Spleen (tissue), 11 donors: ENCODE results near the gene GMCL1. TPM values are rescaled to one million over a fixed set of nuclear protein-coding genes. Genes with fewer than 3 reads are reported as not detected.

Experiments used
- DNase-seq: peaks from one replicate; pipeline ENCODE4 v3.0.0-alpha.2; 2020
- H3K27ac ChIP-seq, 8 donors: fragments of 200-600 bp; sonication (generic) in 7 of 8; 1 replicate in 4 of 8; 2 replicates in 4 of 8; pipeline versions ENCODE4 v1.5.0 to v1.8.0; 2016 to 2021; ENCODE audit warnings: inconsistent platforms in 4 of 8, mild to moderate bottlenecking in 4 of 8, moderate library complexity in 1 of 8
- H3K27me3 ChIP-seq, 7 donors: fragments of 200-600 bp; sonication (generic) in 6 of 7; replicated peaks in 1 of 7; 1 replicate in 4 of 7; 2 replicates in 3 of 7; pipeline versions ENCODE4 v1.5.0 to v1.8.0; 2016 to 2021; ENCODE audit warnings: inconsistent platforms in 3 of 7, mild to moderate bottlenecking in 1 of 7
- H3K36me3 ChIP-seq, 6 donors: fragments of 200-600 bp; sonication (generic) in 5 of 6; 1 replicate in 4 of 6; 2 replicates in 2 of 6; pipeline versions ENCODE4 v1.5.0 to v1.8.0; 2016 to 2021; ENCODE audit warnings: inconsistent platforms in 2 of 6
- H3K4me1 ChIP-seq, 6 donors: fragments of 200-600 bp; sonication (generic) in 5 of 6; 1 replicate in 3 of 6; 2 replicates in 3 of 6; pipeline versions ENCODE4 v1.5.0 to v1.8.0; 2016 to 2021; ENCODE audit warnings: inconsistent platforms in 3 of 6
- H3K4me3 ChIP-seq, 8 donors: fragments of 200-600 bp; sonication (generic) in 7 of 8; 1 replicate in 4 of 8; 2 replicates in 4 of 8; pipeline versions ENCODE4 v1.5.0 to v1.8.0; 2016 to 2021; ENCODE audit warnings: inconsistent platforms in 4 of 8, mild to moderate bottlenecking in 4 of 8, moderate library complexity in 2 of 8
- H3K9me3 ChIP-seq, 8 donors: fragments of 200-600 bp; sonication (generic) in 7 of 8; 1 replicate in 4 of 8; 2 replicates in 4 of 8; pipeline versions ENCODE4 v1.5.0 to v1.8.0; 2016 to 2021; ENCODE audit warnings: inconsistent platforms in 4 of 8
- POLR2A ChIP-seq, 3 donors: fragments of 450-650 bp; IDR thresholded peaks; one replicate each; pipeline ENCODE4 v1.5.1; 2017; ENCODE audit warnings: antibody characterized with exemption in 3 of 3, mild to moderate bottlenecking in 1 of 3
- POLR2AphosphoS5 ChIP-seq, 3 donors: sonication (generic); formaldehyde crosslinking; IDR thresholded peaks; one replicate each; pipeline ENCODE4 v1.5.1; 2017; ENCODE audit warnings: antibody characterized with exemption in 3 of 3
- WGBS, 5 donors: extraction: QIAGEN DNeasy Blood & Tissue Kit in 3 of 5; methylation state at CpG; one replicate each; pipeline versions ENCODE4 v1.1.5 to v1.1.7; 2013 to 2018; 5-methylcytosine and 5-hydroxymethylcytosine counted together
- intact Hi-C: fragments of 100-400 bp; cut with DNase I; formaldehyde crosslinking; loops from one replicate; pipeline ENCODE4 v1.15.0; 2023; ENCODE audit warnings: low total_unique reads
- polyA plus RNA-seq, 3 donors: library from polyadenylated mRNA; stranded (reverse); fragments of 200-250 nt; gene quantifications; one replicate each; pipeline ENCODE4 v1.2.1, GENCODE V29; 2013
- total RNA-seq, 7 donors: library from RNA; depleted of rRNA in 3 of 7; stranded (reverse); fragments of >200 nt in 3 of 7; fragmentation: NEBNext Ultra II Directional in 4 of 7; extraction: Animal tissue kit (Norgen Biotek cat#: 25700) in 4 of 7; gene quantifications; one replicate each; pipeline versions ENCODE4 v1.1.0 to v1.2.1, GENCODE V29; 2016 to 2021
- TF ChIP-seq, protein P1 (sequence below), 11 experiments: fragments of 200-600 bp in 7 of 11; fragments of 450-650 bp in 4 of 11; sonication (generic) in 4 of 11; IDR thresholded peaks in 8 of 11; conservative IDR thresholded peaks in 3 of 11; 1 replicate in 7 of 11; 2 replicates in 4 of 11; pipeline versions ENCODE4 v1.4.0 to v1.8.0; 2016 to 2021; ENCODE audit warnings: antibody characterized with exemption in 11 of 11, inconsistent platforms in 4 of 11, mild to moderate bottlenecking in 1 of 11
- donor health status: healthy with polysubstance abuse.
- donor health status: DM: no; HTN: no; CAD: no; lungs with moderate emphysema.
- donor health status: DM: no; HTN: no; CAD: no.
- donor health status: Bipolar disorder and iron deficiency.
- donor health status: healthy.
- donor health status: DM: no; HTN: no; CAD: no.
- donor health status: DM: yes; HTN: yes; CAD: no.

GMCL1 gene
- total and polyA plus RNA-seq, 10 donors, result 5.3 to 24.1 (median 15.9) TPM

DNA sequence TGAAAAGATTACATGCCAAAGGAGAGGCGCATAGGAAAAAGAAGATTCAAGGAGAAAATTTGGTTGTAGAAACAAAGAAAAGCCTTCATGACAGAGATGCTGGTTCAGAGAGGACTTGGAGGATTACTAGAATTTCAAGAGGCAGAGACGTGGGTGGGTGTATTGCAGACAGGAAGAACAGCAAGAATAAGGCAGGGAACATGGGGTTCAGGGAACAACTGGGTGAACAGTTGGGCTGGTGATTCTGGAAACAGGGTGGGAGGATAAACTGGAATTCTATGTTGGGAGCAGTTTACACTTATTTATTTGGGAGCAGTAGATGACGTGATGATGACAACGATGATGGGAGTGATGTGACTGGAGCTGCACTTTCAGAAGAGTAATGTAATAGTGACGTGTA lies 18.4 kb upstream of the GMCL1 start:
- Histone ChIP-seq H3K27me3 (no peaks in the 10 kb centered on the region), H3K4me3 (no peak overlapping the region), H3K9me3 (no peaks in the 10 kb centered on the region), H3K27ac (no peak overlapping the region), H3K36me3 (peaks cover 0 to 85% (median 30%) of the 10 kb centered on the region in 6 donors), H3K4me1 (no peaks in the 10 kb centered on the region)
- intact Hi-C loops, result loop anchor here (10.0 kb wide), 1 partner anchor 256 kb away; no protein-coding TSS in a partner anchor
- no peak for DNase-seq
- 87 to 96% (median 90%) methylated on average over 5 of the region's 5 CpGs for WGBS, 5 donors
- no peak for TF ChIP-seq POLR2A (IDR thresholded peaks at IDR 0.05)
- no peak for TF ChIP-seq POLR2AphosphoS5 (IDR thresholded peaks at IDR 0.05)
- TF ChIP-seq, protein P1, sequence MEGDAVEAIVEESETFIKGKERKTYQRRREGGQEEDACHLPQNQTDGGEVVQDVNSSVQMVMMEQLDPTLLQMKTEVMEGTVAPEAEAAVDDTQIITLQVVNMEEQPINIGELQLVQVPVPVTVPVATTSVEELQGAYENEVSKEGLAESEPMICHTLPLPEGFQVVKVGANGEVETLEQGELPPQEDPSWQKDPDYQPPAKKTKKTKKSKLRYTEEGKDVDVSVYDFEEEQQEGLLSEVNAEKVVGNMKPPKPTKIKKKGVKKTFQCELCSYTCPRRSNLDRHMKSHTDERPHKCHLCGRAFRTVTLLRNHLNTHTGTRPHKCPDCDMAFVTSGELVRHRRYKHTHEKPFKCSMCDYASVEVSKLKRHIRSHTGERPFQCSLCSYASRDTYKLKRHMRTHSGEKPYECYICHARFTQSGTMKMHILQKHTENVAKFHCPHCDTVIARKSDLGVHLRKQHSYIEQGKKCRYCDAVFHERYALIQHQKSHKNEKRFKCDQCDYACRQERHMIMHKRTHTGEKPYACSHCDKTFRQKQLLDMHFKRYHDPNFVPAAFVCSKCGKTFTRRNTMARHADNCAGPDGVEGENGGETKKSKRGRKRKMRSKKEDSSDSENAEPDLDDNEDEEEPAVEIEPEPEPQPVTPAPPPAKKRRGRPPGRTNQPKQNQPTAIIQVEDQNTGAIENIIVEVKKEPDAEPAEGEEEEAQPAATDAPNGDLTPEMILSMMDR (IDR thresholded peaks at IDR 0.05 in 8 of 11, conservative IDR thresholded peaks at IDR 0.05 in 3 of 11), result no peak

DNA sequence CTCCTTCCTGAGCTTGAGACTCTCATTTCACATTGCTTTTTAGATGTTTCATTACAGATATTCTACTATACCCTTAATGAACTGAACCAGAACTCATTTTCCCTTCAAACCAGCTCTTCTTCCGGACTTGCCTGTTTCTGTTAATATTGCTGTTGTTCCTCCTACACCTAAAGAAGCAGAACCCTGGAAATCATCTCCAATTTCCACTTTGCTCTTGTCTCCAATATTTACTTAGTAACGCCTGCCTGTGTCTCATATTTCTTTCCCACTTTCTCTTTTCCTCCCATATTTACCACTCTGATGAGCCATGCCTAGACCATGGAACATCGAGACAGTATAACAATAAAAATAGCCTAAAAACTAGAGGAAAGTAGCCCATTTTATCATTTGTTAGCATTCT lies 17.9 kb upstream of the GMCL1 start:
- no peak for DNase-seq
- H3K27me3 ChIP-seq, result no peaks in the 10 kb centered on the region
- no peak overlapping the region for H3K4me3 ChIP-seq
- intact Hi-C loops, result loop anchor here (10.0 kb wide), 1 partner anchor 257 kb away; no protein-coding TSS in a partner anchor
- no peaks in the 10 kb centered on the region for H3K9me3 ChIP-seq
- H3K27ac ChIP-seq, result no peak overlapping the region
- TF ChIP-seq POLR2AphosphoS5 (IDR thresholded peaks at IDR 0.05) (no peak), POLR2A (IDR thresholded peaks at IDR 0.05) (no peak)
- TF ChIP-seq, protein P1 (IDR thresholded peaks at IDR 0.05 in 8 of 11, conservative IDR thresholded peaks at IDR 0.05 in 3 of 11), result no peak
- peaks cover 0 to 79% (median 30%) of the 10 kb centered on the region in 6 donors for H3K36me3 ChIP-seq
- H3K4me1 ChIP-seq, result peaks cover 0 to 5% (median under 1%) of the 10 kb centered on the region in 6 donors
- 88 to 97% (median 93%) methylated on average over 3 of the region's 3 CpGs for WGBS, 5 donors

DNA sequence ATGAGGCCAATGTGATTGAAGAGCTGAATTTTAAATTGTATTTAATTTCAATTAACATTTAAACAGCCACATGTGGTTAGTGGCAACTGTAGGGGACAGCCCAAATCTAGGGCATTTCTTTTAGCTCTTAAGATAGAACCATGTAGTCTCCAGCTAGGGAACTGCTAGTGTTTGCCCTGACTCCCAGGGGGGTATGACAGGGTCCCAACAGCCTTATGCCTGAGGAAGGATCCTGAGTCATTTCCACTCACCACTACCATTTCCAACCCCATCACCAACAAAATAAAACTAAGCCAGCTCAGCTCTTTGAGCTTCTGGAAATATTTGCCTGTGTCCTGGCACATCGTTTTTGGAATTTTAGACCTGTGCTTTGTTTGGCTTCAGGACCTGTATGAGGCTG lies 13.7 kb upstream of the GMCL1 start:
- intact Hi-C loops, result loop anchor here (5.0 to 10.0 kb wide), 2 partner anchors 93 to 261 kb away; no protein-coding TSS in a partner anchor
- DNase-seq, result no peak
- TF ChIP-seq POLR2A (IDR thresholded peaks at IDR 0.05), result no peak
- no peak for TF ChIP-seq POLR2AphosphoS5 (IDR thresholded peaks at IDR 0.05)
- TF ChIP-seq, protein P1 (IDR thresholded peaks at IDR 0.05 in 8 of 11, conservative IDR thresholded peaks at IDR 0.05 in 3 of 11), result no peak
- Histone ChIP-seq H3K4me1 (peaks cover 5 to 30% (median 20%) of the 10 kb centered on the region in 6 donors), H3K9me3 (no peaks in the 10 kb centered on the region), H3K36me3 (peaks cover 0 to 60% (median 15%) of the 10 kb centered on the region in 6 donors), H3K27me3 (no peaks in the 10 kb centered on the region), H3K27ac (peak overlapping the region in 1 of 8 donors; percentile 27), H3K4me3 (no peak overlapping the region)
- WGBS, 5 donors, result 83 to 100% (median 96%) methylated on average over 1 of the region's 1 CpG

GRCh38 chr2:69816923-69817542 lies 12.4 kb upstream of the GMCL1 start:
- H3K27ac ChIP-seq, result peak overlapping the region in 1 of 8 donors; percentile 24
- peaks cover 5 to 30% (median 20%) of the 10 kb centered on the region in 6 donors for H3K4me1 ChIP-seq
- intact Hi-C loops, result loop anchor here (5.0 to 10.0 kb wide), 2 partner anchors 95 to 262 kb away; no protein-coding TSS in a partner anchor
- no peak overlapping the region for H3K4me3 ChIP-seq
- no peaks in the 10 kb centered on the region for H3K9me3 ChIP-seq
- H3K27me3 ChIP-seq, result no peaks in the 10 kb centered on the region
- TF ChIP-seq POLR2AphosphoS5 (IDR thresholded peaks at IDR 0.05) (no peak), POLR2A (IDR thresholded peaks at IDR 0.05) (no peak)
- TF ChIP-seq, protein P1 (IDR thresholded peaks at IDR 0.05 in 8 of 11, conservative IDR thresholded peaks at IDR 0.05 in 3 of 11), result peak; percentile 83 to 98 (median 94)
- DNase-seq, result no peak
- peaks cover 0 to 60% (median 18%) of the 10 kb centered on the region in 6 donors for H3K36me3 ChIP-seq
- WGBS, 5 donors, result 10 to 21% (median 19%) methylated on average over 3 of the region's 3 CpGs
